A172 (cell line): ENCODE results near the gene IFNA17. TPM values are rescaled to one million over a fixed set of nuclear protein-coding genes. Genes with fewer than 3 reads are reported as not detected.
A peak's percentile ranks its signal among the peaks of the same experiment; 100 is the strongest.
"Not testable (repeated sequence)": the region's sequence is repeated elsewhere in the genome, so short reads cannot be mapped to it uniquely, and the experiment has no call there.

Experiments
- DNase-seq: peaks from one replicate; pipeline ENCODE4 v3.0.0-alpha.2; 2015; ENCODE audit warnings: low spot score
- total RNA-seq: library from RNA; depleted of rRNA; stranded (reverse); fragments of >200 nt; shearing (Covaris generic); gene quantifications from 2 replicates; pipeline ENCODE4 v1.2.3, GENCODE V29; 2014; rRNA removed

Gene IFNA17
- not detected in 2 replicates for total RNA-seq

DNA sequence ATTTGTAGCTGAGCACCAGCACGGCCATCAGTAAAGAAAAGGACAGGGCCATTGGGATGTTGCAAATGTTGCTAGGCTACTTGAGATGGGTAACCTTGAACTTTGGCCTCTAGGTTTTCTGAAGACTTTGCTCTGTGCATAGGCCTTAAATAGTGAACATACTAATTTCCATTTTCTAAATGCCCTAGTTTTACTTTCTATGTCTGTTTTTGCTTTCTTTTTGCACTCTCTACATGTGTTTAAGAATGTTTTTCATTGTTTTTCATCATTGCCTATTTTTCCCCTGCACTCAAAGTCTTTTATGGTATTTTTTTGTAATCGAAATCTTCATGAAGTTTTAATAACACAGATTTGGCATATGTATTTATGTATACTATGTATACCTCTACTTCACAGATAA is at the start of gene IFNA17:
TSS of gene IFNA17 (minus strand) at position 101 of the 400 bp plus-strand sequence. CDS start at position 52, 49 bp downstream.
- DNase-seq, result no peak

DNA sequence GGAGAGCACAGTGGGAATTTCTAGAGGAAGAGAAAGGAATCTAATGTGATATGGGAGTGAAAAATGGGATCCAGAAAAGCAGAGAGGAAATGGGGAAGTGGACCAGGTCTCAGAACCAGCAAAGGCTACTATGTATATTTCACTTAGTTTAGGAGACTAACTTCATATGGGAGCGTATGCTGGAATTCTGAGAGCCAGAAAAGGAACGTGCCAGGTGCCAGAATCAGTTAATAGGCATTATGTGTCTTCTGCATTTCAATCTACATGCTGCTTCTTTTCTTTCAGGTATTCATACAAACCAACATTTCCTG is 40.3 kb upstream of the IFNA17 start:
- DNase-seq, result no peak

DNA sequence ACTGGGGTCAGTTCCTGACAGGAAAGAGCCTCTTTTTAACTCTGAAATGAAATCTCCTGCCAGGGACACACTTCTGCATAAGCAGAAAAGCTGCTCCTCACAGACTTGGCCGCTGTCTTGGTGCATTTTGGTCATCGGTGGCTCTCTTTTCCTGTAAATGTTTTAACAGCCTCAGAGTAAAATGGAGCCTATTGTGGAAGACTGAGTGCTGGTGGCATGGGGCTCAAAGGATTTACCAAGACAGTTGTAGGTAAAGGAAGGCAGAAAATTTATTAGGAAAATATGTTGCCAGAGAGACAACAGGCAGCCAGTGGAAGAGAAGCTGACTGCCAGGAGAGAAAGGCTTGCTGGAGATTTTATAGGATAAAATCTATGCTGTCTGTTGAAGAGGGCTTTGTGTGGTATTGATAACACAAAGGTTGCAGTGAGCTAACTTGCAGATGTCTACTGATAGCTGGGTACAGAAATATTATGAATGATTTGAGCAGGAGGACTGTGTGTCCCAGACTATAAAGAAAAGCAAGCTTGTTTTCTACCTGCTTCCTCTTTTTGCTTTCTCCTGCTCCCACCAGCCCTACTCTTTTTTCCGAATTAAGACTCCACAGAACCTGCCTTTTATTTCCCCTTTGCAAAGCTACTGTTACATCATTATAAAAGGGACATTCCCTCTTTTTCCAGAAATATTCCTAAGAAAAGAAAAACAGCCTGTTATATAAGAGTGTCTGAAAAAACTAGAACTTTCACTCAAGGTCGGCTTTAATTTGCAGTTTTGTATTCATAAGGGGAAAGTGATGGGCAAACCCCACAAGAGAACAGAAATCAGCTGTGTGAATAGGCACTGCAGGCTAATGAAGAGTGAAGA is 39.7 kb upstream of the IFNA17 start:
- DNase-seq, result no peak

DNA sequence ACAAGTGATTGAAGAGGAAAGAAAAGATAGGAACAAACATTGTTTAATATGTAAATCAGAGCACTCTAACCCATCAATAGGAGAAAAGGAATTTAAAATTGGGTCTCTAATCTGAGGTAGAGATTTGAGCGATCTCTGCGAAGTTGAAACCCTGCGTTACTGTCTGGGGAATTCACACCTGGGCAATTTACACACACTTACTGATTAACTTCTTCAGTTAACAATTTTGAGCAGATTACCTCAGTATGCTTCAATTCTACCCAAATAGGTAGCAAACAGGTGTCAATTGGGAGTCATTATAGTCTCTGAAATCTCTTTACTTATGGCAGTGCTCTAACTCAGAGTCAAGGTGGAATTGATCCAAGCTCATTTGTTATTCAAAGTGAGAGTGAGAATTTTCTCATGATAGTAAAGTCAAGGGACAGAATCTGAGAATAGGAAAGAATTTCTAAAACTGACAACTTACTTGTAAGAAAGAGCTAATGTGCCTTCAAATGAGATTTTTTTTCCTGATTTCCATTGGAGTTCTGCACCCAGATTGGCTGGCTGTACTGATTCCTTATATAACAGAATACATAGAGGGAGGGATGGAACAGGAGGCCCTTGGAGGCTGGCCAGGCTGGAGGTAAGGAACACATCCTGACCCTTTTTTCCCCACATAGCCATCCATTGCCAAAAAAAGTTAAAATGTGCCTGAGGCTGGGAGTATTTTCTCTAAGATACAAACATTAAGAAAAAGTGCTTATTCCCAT is 38.9 kb upstream of the IFNA17 start:
- DNase-seq, result no peak

DNA sequence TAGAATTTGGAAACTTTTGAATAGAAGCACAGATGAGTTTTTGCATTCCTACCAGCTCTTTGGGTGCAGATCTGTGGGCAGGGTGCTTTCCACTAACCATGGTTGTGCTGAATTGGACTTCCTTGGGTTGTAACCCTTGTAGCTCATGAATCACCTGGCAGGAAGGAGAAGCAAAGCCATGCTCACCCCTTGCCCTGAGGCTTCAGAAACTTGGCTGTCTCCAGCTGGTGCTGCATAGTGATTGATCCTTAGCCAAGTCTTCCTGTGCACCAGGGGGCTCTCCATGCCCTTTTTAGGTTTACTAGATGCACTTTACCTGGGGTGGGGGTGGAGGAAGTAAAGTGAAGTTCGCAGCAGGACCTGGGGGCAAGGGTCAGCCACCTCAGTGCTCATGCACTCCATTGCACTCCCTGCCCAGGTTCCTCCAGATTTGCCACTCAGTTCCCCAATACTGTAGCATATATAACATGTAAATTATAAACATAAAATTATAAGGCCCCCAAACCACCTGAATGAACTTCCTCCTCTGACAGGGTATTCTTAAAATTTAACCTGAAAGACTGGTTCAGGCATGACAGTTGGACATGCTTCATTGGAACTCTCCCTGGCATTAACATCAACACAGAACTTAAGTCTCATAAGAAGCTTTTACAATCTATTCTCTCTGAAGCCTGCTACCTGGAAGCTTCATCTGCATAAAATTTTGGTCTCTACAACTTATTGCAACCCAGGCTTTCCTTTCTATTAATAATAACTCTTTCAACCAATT is 37.6 kb upstream of the IFNA17 start:
- DNase-seq, result no peak

DNA sequence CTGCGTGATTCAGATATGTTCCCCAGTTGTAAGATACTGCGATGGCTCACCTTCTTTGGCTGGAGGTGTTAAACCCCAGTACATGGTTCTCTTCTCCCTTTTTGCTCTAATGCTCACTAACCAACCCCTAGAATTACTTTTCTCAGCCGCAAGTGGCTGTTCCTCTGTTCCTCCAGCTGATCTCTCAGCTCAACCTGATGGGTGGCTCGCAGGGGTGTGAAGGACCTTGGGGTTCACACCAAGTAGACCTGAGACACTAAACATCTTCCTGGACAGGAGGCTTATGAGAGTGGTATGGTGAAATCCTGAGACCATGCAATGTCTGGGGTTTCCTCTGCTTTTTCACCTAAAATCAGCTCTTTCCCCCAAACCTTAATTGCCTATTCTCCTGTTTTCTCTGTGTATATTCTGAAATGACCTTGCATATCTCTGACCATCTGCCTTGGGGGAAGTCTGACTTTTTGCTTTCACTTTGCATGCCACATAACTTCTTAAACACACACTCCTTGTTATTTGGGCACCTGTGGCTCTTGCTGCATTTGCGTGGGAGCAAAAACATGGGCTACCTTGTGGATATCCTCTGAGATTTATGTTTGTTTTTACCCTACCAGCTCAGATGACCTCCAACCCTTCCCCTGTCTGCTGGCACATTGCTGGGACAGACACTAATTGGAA is 27.7 kb upstream of the IFNA17 start:
- no peak for DNase-seq

DNA sequence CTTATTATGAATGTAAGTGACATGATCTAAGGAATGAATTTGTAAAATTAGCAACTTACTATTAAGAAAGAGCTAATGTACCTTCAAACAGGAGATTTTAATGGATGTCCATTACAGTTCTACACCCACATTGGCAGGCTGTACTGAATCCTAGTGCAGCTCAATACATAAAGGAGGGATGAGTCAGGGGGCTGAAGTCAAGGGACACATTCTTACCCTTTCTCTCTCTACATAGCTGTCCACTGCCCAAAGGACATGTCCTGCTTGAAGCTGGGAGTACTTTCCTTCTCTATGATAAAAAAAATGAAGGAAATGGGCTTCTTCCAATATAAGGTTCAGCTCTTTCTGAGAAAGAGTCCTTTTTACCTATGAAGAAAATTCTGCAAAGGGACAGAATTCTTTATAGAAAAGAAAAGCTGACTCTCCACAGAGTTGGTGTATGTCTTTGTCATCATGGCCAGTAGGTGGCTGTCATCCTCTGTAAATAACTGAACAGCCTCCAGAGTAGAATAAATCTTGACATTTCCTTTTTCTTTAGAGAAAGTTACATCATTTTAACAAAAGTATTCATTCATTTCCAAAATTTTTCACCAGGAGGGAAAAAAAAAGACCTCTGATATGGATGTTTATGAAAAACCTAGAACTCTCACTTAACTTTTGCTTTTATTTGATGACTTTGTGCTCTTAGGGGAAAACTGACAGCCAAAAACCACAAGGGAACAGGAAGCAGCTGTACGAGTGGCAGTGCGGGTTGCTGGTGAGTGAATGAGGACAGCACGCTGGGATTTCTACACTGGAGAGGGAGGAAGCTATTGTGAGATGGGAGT is 24.9 kb upstream of the IFNA17 start:
- peak; percentile 35 for DNase-seq

DNA sequence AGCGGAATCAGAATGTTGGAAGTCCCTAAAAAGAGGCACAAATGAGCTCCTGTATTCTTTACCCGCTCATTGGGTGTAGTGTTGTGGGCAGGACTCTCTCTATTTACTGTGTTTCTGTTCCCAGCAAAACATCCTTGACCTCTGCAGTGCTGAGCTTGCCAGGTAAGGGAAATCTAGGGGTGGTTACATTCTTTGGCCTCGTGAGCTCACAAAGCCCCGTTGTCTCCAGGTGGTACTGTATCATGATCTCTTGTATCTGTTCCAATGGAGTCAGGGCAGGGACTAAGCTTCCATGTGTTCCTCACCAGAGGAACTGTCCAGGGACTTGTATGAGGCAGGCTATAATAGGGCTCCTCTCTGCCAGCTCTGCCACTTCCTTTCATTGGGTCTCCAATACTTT is 23.6 kb upstream of the IFNA17 start:
- no peak for DNase-seq

DNA sequence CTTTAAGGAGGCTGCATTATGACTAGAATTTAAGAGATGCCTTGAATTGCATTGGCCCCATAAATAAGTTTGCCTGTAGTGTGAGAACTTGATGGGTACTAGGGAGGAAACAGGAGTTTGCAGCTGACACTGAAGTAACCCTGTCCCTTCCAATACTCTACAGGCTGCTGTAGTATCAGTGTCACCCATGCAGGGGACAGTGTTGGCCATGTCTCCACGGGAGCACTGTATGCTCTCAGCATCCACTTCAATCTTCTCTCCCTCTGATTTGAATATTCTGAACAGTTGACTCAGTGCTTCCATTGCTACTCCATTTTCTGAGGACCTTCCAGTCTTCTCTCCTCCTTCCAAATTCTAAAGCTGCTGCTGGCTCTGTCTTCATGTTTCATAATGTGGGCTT is 23.2 kb upstream of the IFNA17 start:
- no peak for DNase-seq

DNA sequence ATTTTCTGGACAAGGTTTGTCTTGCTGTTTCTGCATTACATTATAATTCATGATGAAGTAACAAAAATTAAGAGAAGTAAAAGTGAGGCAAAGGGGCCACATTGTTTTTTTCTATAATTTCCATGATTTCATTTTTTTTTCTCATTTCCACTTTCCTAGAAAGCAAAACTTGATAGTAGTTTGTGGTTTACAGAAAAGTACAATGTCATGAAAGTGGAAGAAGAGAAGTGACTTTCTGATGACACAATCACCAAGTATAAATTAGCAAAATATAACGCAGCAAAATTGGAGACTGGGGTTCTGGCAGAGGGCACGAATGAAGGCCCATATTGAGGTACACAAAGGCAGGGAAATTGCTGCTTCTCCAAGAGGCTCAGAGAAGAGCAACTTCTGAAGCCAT is 16.8 kb upstream of the IFNA17 start:
- no peak for DNase-seq

DNA sequence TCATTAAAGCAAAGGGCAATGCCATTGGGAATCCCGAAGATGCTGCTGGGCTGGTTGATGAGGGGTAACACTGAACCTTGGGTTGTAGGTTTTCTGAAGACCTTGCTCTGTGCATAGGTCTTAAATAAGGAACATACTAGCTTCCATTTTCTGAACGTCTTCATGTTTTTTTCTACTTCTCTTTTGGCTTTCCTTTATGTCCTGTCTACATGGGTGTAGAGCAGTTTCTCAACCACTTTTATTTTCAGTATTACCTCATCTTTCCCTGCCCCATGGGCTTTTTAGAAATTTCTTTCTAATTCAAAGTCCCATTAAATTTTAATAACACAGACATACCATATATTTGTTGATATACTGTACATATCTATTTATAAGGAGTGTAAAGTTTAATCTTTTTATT is 11.9 kb upstream of the IFNA17 start, which contains the start of gene IFNA14:
TSS of gene IFNA14 (minus strand) at position 95 of the 400 bp plus-strand sequence. CDS start at position 25, 70 bp downstream.
- no peak for DNase-seq

DNA sequence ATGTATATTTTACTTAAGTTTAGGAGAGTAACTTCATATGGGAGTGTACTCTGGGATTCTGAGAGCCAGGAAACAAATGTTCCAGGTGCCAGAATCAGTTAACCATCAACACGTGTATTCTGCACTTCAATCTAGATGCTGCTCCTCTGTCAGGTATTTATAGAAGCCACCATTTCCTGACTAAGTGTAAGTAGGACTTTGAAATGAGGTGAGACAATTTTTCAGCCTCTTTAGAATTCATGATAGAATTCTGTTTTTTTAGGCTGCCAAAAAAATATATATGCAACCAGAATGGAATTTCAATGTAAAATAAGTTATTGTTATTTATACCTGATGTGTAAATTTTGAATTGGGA is 8.3 kb upstream of the IFNA17 start:
- not testable (repeated sequence) for DNase-seq

DNA sequence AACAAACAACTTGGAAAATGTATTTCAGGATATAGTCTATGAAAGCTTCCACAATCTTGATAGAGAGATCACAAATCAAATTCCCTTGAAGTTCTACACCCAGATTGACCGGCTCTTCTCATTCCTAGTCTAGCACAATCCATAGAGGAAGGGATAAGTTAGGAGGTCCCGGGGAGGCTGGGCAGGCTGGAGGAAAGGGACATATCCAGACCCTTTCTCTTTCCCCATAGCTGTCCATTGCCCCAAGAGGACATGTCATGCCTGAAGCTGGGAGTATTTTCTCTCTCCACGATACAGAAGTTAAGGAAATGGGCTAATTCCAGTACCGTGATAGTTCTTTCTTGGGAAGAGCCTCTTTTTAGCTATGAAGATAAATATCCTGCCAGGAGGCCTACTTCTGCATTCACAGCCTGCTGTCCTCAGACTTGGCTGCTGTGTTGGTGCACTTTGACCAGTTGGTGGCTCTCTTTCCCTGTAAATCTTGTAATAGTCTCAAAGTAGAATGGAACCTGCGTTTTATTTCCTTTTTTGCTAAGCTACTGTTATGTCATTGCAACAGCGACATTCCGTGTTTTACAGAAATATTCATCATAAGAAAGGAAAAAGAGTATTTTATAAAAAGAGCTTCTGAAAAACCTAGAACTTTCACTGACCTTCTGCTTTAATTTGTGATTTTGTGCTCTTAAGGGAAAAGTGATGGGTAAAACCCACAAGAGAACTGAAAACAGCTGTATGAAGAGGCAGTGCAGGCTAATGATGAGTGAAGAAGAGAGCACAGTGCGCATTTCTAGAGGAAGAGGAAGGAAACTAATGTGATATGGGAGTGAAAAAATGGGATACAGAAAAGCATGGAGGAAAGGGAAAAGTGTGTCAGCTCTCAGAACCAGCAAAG is 7.7 kb upstream of the IFNA17 start:
- DNase-seq, result peak; percentile 35

DNA sequence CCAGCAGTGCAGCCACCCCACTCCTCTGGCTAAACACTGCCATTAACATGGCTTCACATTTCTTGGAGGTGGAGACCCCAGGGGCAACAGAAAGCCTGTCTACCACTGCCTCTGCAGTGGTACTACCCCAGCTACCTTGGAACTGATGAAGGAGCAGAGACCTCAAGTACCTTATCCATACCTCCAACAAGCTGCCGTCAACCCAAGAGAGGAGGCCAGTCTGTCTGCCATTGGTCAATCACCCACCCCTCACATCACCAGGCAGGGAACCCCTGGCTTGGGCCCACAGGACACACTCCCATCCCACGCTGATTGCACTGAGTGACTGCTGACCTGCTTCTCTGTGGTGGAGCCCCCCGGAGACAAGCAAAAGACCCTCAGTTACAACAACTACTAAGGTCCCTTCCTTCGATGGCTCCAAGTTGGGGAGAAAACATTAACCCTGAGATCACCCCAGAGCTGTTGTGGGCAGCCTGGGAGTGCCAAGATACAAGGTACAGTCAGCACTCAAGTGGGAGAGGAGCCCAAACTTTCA is 6.2 kb upstream of the IFNA17 start:
- no peak for DNase-seq

DNA sequence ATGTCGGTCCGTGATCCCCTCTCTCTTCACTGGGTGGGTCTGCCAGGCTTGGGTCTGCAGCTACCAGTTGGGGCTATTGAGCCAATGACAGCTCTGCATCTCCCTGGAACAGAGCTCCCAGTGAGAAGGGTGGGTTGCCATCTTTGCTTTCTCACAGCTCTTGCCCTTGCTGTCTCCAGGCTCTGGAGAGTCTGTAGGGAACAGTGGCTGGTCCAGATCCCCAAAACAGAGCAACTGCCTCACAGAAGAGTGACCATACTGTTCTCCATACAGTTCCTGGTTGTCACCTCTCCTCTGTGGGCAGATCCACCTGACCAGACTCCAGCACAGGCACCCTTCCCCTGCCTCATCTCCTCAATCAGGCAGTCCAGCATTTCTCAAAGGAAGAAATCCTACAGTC is 5.2 kb upstream of the IFNA17 start:
- no peak for DNase-seq

DNA sequence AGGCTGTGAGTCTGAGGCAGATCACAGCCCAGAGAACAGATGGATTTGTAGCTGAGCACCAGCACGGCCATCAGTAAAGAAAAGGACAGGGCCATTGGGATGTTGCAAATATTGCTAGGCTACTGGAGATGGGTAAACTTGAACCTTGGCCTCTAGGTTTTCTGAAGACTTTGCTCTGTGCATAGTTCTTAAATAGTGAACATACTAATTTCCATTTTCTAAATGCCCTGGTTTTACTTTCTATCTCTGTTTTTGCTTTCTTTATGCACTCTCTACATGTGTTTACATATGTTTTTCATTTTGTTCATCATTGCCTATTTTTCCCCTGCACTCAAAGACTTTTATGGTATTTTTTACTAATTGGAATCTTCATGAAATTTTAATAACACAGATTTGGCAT is 10.8 kb downstream of the IFNA17 start, which contains the start of gene IFNA16:
TSS of gene IFNA16 (minus strand) at position 101 of the 400 bp plus-strand sequence. CDS start at position 95, 6 bp downstream.
- not testable (repeated sequence) for DNase-seq

DNA sequence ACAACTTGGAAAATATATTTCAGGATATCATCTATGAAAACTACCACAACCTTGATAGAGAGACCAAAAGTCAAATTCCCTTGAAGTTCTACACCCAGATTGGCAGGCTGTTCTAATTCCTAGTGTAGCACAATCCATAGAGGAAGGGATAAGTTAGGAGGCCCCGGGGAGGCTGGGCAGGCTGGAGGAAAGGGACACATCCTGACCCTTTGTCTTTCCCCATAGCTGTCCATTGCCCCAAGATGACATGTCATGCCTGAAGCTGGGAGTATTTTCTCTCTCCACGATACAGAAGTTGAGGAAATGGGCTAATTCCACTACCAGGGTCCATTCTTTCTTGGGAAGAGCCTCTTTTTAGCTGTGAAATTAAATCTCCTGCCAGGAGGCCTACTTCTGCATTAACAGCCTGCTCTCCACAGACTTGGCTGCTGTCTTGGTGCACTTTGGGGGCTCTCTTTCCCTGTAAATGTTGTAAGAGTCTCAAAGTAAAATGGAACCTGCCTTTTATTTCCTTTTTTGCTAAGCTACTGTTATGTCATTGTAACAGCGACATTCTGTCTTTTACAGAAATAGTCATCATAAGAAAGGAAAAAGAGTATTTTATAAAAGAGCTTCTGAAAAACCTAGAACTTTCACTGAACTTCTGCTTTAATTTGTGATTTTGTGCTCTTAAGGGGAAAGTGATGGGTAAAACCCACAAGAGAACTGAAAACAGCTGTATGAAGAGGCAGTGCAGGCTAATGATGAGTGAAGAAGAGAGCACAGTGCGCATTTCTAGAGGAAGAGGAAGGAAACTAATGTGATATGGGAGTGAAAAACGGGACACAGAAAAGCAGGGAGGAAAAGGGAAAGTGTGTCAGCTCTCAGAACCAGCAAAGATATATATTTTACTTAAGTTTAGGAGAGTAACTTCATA is 14.4 kb downstream of the IFNA17 start:
- peak; percentile 2 for DNase-seq

DNA sequence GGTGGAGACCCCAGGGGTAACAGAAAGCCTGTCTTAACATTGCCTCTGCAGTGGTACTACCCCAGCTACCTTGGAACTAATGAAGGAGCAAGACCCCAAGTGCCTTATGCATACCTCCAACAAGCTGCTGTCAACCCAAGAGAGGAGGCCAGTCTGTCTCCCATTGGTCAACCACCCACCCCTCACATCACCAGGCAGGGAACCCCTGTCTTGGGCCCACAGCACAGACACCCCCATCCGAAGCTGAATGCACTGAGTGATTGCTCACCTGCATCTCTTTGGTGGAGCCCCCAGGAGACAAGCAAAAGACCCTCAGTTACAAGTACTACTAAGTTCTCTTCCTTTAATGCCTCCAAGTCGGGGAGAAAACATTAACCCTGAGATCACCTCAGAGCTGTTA is 15.9 kb downstream of the IFNA17 start:
- DNase-seq, result not testable (repeated sequence)
